Caki2 (cell line): Measurements from ENCODE around the gene DUOXA1. TPM values are rescaled to one million over a fixed set of nuclear protein-coding genes. Genes with fewer than 3 reads are reported as not detected.
"Not testable (repeated sequence)": the region's sequence is repeated elsewhere in the genome, so short reads cannot be mapped to it uniquely, and the experiment has no call there.

Source experiments
- DNase-seq: peaks from one replicate; pipeline ENCODE4 v3.0.0-alpha.2; 2015; ENCODE audit warnings: low read depth
- in situ Hi-C: cut with HindIII; loops from 2 replicates; pipeline ENCODE4 v1.10.0; 2016; ENCODE audit warnings: low sequenced_read_pairs, low pct_unique_long_range_greater_than_20kb, mixed read lengths
- total RNA-seq: library from RNA; depleted of rRNA; stranded (reverse); fragments of >200 nt; shearing (Covaris generic); gene quantifications from 2 replicates; pipeline ENCODE4 v1.2.3, GENCODE V29; 2014; ENCODE audit warnings: low replicate concordance

DUOXA1 gene
- total RNA-seq, 1 experiment from 2014 or later: not detected

- no peak for DNase-seq
- in situ Hi-C loops: no loop called here
These were observed 27.5 kb downstream of the DUOXA1 start for GRCh38 chr15:45102226-45102625.

- no peak for DNase-seq
- in situ Hi-C loops: no loop called here
These were observed 27.9 kb downstream of the DUOXA1 start for GRCh38 chr15:45101749-45102148.

GRCh38 chr15:45100884-45101625 lies 28.6 kb downstream of the DUOXA1 start:
- in situ Hi-C loops: no loop called here

DNA sequence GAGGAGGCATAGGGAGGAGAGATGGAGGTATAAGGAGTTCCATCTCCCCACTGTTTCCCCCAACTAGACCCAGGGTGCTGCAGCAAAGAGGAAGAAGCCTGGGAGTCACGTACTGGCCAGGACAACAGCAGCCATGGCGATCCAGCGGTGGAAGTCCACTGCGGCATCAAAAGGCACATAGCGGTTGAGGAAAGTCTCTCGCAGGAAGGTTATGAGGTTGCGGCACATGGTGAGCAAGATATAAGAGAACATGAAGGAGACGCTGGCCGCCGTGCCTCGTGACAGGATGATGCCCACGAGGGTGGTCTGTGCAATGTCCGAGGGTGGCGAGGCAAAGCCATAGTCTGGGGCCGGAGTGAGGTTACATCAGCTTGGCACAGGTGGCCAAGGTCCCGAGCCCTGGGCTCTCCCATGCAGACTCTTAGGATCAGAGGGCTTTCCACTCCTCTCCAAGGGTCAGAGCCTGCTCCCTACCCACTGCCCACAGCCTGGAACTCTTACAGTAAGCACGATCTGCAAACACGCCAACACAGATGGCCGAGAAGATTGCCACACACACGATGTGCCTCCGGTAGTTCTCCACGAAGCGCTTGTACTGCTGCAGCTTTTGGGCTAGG lies 30.0 kb downstream of the DUOXA1 start:
- DNase-seq: no peak
- in situ Hi-C loops: no loop called here

More at GRCh38 chr15:45100884-45101625, 28.6 kb downstream of the DUOXA1 start:
- no peak for DNase-seq

DNA sequence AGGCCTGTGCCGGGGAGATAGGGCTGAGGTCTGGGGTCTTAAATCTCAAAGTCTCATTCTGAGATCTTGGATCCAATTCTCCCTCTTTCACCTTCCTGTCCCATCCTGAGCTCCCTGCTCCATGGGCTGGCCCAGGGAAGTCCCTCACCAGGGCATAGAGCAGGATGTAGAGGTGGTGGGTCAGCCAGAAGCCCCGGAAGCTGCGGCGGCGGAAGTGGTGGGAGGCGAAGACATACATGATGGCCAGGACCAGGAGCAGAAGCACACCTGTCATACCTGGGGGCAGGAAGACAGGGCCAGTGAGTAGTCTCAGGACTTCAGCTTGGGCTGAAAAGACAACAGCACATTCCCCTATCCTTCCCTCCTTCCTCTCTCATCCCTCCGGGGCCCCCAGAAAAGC lies 32.2 kb downstream of the DUOXA1 start:
- no peak for DNase-seq
- in situ Hi-C loops: no loop called here

DNA sequence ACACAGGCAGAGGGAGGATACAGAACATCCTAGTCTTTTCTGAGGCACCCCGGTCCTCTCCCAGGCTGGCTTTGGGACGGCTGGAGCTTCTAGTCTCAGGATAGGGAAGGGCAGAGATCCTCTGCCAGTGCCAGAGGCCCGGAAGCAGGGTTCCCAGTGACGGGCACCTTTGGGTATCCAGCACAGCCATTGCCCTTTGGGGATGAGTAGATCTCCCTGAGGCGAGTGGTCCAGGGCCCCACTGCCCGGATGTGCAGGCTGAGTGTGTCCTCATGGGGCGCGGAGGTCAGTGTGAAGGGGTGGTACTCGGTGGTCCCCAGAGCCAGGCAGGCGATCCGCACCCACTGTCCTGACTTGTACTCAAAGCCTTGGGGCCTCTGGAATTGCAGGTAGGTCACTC lies 34.0 kb downstream of the DUOXA1 start:
- DNase-seq: no peak
- in situ Hi-C loops: no loop called here

DNA sequence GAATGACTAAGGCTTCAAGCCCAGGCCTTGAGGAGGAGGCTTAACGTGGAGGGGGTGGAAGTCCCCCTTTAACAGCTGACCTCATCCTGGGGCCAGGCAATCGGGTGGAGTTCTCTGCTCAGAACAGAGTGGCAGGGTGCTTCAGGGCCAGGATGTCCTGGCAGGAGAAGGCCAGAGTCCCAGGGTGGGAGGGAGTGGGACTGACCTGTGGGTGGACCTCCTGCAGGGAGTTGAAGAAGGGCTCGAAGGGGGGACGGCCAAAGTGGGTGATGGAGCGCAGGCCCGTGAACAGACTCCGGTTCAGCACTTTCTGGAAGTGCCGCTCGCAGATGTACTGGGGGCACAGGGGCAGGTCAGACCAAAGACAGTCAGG lies 35.3 kb downstream of the DUOXA1 start:
- in situ Hi-C loops: no loop called here
- DNase-seq: no peak

GRCh38 chr15:45093622-45094357 lies 35.9 kb downstream of the DUOXA1 start:
- no peak for DNase-seq
- in situ Hi-C loops: no loop called here

- DNase-seq: no peak
- in situ Hi-C loops: no loop called here
These were observed 36.7 kb downstream of the DUOXA1 start for GRCh38 chr15:45093013-45093412.

- no peak for DNase-seq
- in situ Hi-C loops: no loop called here
These were observed 38.1 kb downstream of the DUOXA1 start for GRCh38 chr15:45091576-45091975.

DNA sequence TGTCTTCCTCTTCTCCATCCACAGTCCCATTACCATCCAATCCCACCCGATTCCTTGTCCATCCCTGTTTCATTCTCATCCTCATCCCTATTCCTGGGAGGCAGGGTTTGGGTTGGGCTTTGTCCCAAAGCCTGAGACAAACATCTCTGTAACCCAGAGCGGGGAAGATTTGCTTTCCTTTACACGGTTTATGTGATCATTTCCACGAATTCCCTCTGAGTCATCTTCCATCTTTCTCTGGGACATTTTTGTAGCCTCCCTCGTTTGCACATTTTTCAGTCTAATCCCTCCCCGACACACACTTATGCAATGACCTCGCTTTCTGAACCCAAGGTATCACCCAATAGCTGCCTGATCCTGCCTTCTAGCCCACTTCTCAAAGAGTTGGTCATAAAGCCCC lies 38.5 kb downstream of the DUOXA1 start:
- no peak for DNase-seq
- in situ Hi-C loops: no loop called here

GRCh38 chr15:45089712-45090373 lies 39.8 kb downstream of the DUOXA1 start:
- in situ Hi-C loops: no loop called here
- DNase-seq: no peak

- no peak for DNase-seq
- in situ Hi-C loops: no loop called here
These were observed 40.6 kb downstream of the DUOXA1 start for GRCh38 chr15:45088801-45089711.

GRCh38 chr15:45087513-45087912 lies 42.2 kb downstream of the DUOXA1 start:
- DNase-seq: no peak
- in situ Hi-C loops: no loop called here

DNA sequence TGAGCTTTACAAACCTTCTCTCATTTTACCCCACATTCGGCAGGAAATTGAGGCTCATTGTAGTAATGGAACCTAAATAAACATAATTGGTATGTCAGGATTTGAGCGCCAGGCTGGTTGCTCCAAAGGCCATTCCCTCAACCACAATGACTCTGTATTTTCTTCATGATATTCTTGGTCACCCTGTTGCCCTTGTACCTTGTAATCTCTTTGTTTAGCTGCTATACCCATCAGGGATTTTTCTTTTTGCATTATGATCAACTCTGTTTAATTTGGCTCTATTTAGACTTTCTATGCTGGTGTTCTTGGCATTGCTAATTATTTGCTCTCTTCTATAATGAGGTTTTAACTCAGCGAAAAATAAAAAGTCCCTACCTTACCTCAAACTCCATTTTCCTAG lies 45.5 kb downstream of the DUOXA1 start:
- DNase-seq: no peak

GRCh38 chr15:45083223-45083622 lies 46.5 kb downstream of the DUOXA1 start:
- DNase-seq: no peak
- in situ Hi-C loops: no loop called here

More for the DNA sequence above, 45.5 kb downstream of the DUOXA1 start:
- in situ Hi-C loops: no loop called here

GRCh38 chr15:45082412-45082811 lies 47.3 kb downstream of the DUOXA1 start:
- DNase-seq, in situ Hi-C loops: not testable (repeated sequence)

DNA sequence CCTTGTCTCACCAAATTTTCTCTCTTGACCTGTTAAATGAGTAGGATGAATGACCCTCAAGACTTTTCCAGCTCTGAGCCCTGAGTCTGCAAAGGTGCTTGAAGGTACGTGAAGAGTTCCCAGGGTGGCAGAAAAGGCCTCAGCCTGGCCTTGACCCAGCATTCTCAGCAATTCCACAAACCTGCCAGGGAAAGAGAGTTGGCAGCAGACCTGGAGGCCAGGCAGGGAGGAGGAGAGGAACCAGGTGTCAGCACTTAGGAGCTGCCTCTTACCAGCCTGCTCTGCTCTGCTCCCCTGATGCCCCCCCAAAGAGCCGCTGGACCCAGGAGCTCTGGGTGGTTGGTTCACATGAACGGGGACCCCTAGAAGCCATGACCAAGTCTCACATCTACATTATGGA lies 49.1 kb downstream of the DUOXA1 start:
- DNase-seq, in situ Hi-C loops: not testable (repeated sequence)
